ENCODE measurements around the gene TTR. TPM values are rescaled to one million over a fixed set of nuclear protein-coding genes. Genes with fewer than 3 reads are reported as not detected.

TTR gene
- total and polyA plus RNA-seq, 7 donors, result 0.31 to 7.2 (median 0.82) TPM; not detected in 4

GRCh38 chr18:31553800-31554199 lies 37.9 kb upstream of the TTR start:
- H3K4me3 ChIP-seq, result no peak overlapping the region
- intact Hi-C loops (cut with DNase I), result loop anchor here (5.0 to 10.0 kb wide), 2 partner anchors 264 to 421 kb away; no protein-coding TSS in a partner anchor
- DNase-seq, result no peak
- no peak overlapping the region for H3K27ac ChIP-seq
- no peaks in the 10 kb centered on the region for H3K36me3 ChIP-seq
- H3K27me3 ChIP-seq, result no peaks in the 10 kb centered on the region
- 54 to 75% methylated on average over 6 of the region's 6 CpGs for whole genome bisulfite sequencing, 2 donors
- no peaks in the 10 kb centered on the region for H3K9me3 ChIP-seq
- no peaks in the 10 kb centered on the region for H3K4me1 ChIP-seq
- no peak for TF ChIP-seq EP300 (IDR thresholded peaks at IDR 0.05)
- no peak for TF ChIP-seq POLR2AphosphoS5 (IDR thresholded peaks at IDR 0.05)
- TF ChIP-seq POLR2A (IDR thresholded peaks at IDR 0.05), result no peak
- TF ChIP-seq CTCF (IDR thresholded peaks at IDR 0.05), result no peak

- Histone ChIP-seq H3K27me3 (no peaks in the 10 kb centered on the region), H3K4me3 (no peak overlapping the region), H3K4me1 (no peaks in the 10 kb centered on the region), H3K9me3 (no peaks in the 10 kb centered on the region), H3K27ac (no peak overlapping the region), H3K36me3 (no peaks in the 10 kb centered on the region)
- 45 to 72% methylated on average over 5 of the region's 5 CpGs for WGBS, 2 donors
- TF ChIP-seq EP300 (IDR thresholded peaks at IDR 0.05) (no peak), POLR2A (IDR thresholded peaks at IDR 0.05) (no peak), CTCF (IDR thresholded peaks at IDR 0.05) (no peak), POLR2AphosphoS5 (IDR thresholded peaks at IDR 0.05) (no peak)
- DNase-seq, result no peak
- intact Hi-C loops (cut with DNase I), result loop anchor here (5.0 to 10.0 kb wide), 2 partner anchors 263 to 420 kb away; no protein-coding TSS in a partner anchor
Observed at GRCh38 chr18:31554776-31555175, 36.9 kb upstream of the TTR start.

GRCh38 chr18:31555971-31556747 lies 35.5 kb upstream of the TTR start:
- no peaks in the 10 kb centered on the region for H3K36me3 ChIP-seq

GRCh38 chr18:31557446-31557845 lies 34.2 kb upstream of the TTR start:
- H3K4me3 ChIP-seq, result no peak overlapping the region
- intact Hi-C loops (cut with DNase I), result loop anchor here (2.0 to 10.0 kb wide), 2 partner anchors 165 to 417 kb away; no protein-coding TSS in a partner anchor
- H3K4me1 ChIP-seq, result no peaks in the 10 kb centered on the region
- no peaks in the 10 kb centered on the region for H3K36me3 ChIP-seq
- H3K27ac ChIP-seq, result no peak overlapping the region
- no peaks in the 10 kb centered on the region for H3K27me3 ChIP-seq
- DNase-seq, result no peak
- WGBS, 2 donors, result 98 to 99% methylated on average over 3 of the region's 3 CpGs
- no peaks in the 10 kb centered on the region for H3K9me3 ChIP-seq
- no peak for TF ChIP-seq POLR2AphosphoS5 (IDR thresholded peaks at IDR 0.05)

More at GRCh38 chr18:31555971-31556747, 35.5 kb upstream of the TTR start:
- Histone ChIP-seq H3K27ac (no peak overlapping the region), H3K27me3 (no peaks in the 10 kb centered on the region), H3K4me1 (no peaks in the 10 kb centered on the region), H3K4me3 (no peak overlapping the region), H3K9me3 (no peaks in the 10 kb centered on the region)
- no peak for DNase-seq
- WGBS, 2 donors, result 5 to 23% methylated on average over 7 of the region's 7 CpGs
- TF ChIP-seq POLR2A (IDR thresholded peaks at IDR 0.05) (no peak), CTCF (IDR thresholded peaks at IDR 0.05) (peak; percentile 37 to 75 (median 51))
- intact Hi-C loops (cut with DNase I), result loop anchor here (2.0 to 10.0 kb wide), 2 partner anchors 167 to 419 kb away; no protein-coding TSS in a partner anchor

GRCh38 chr18:31558567-31558966 lies 33.1 kb upstream of the TTR start:
- 78 to 83% methylated on average over 9 of the region's 9 CpGs for WGBS, 2 donors
- no peaks in the 10 kb centered on the region for H3K4me1 ChIP-seq
- no peak for DNase-seq
- intact Hi-C loops (cut with DNase I), result loop anchor here (10.0 kb wide), 1 partner anchor 416 kb away; no protein-coding TSS in a partner anchor
- H3K36me3 ChIP-seq, result no peaks in the 10 kb centered on the region
- H3K27ac ChIP-seq, result no peak overlapping the region
- H3K9me3 ChIP-seq, result no peaks in the 10 kb centered on the region
- no peaks in the 10 kb centered on the region for H3K27me3 ChIP-seq
- TF ChIP-seq POLR2AphosphoS5 (IDR thresholded peaks at IDR 0.05), result no peak
- no peak for TF ChIP-seq CTCF (IDR thresholded peaks at IDR 0.05)
- TF ChIP-seq EP300 (IDR thresholded peaks at IDR 0.05), result no peak
- no peak for TF ChIP-seq POLR2A (IDR thresholded peaks at IDR 0.05)
- H3K4me3 ChIP-seq, result no peak overlapping the region
